ENCODE measurements around the gene DOCK2.

Gene DOCK2

DNA sequence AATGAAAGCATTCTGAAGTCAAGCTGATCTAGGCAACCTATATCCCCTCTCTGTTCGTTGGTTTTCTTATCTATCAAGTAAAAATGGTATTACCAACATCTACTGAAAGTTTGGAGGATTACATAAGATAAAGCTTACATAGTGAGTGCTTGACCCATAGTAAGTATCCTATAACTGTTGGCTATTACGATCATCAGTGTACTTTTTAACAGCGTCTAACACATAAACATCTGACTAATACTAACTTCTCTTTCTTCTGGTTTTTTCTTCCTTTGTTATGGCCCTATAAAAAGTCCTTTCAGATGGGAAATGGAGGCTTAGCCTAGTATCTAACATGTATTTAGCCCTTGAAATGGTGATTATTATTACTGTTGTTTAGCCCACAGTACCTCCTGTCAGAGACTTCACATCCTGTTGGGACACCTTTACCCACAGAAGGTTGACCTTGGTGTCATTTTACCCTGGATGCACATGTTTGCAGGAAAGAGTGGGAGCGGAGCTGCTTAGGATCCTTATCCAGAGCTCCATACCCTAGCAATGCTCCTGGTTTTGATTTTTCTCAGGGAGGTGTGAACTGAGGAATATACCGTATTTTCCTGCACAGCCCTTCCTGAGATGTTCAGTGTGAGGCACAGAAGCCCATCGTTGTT is 337.2 kb downstream of the DOCK2 start:
- H3K4me1 ChIP-seq (ENCODE audit: insufficient read depth, low read length) = no peaks in the 10 kb centered on the region
- H3K9me3 ChIP-seq (ENCODE audit: low read length) = no peaks in the 10 kb centered on the region
- no peaks in the 10 kb centered on the region for H3K36me3 ChIP-seq (ENCODE audit: insufficient read depth, low read length)
- H3K4me3 ChIP-seq (ENCODE audit: low read depth in 1 of 2, low read length in 2 of 2) = no peak overlapping the region
- H3K27me3 ChIP-seq (ENCODE audit: control insufficient read depth in 1 of 2, insufficient read depth in 2 of 2, low read length in 2 of 2) = no peaks in the 10 kb centered on the region
- H3K27ac ChIP-seq (ENCODE audit: low read depth, low read length) = no peak overlapping the region
- no peak overlapping the region for H3K9ac ChIP-seq (ENCODE audit: low read length)

DNA sequence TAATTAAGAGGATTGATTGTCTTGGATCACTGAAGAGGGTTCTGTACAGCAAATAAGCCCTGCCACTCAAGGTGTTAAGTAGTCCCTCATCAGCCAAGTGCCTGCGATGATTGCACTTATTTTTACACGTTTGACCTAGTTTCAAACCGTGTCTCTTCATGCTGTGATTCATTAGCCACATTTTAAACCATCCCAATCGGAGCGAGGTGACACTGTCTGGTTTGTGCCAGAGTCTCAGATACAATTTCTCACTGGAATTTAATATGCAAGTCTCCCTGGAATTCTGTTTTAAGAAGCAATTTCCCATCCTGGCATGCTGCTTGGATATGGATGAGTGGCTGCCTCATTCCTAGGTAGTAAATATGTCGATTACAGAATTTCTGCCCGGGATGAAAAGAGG is 341.6 kb downstream of the DOCK2 start:
- Histone ChIP-seq H3K4me3 (ENCODE audit: low read depth in 1 of 2, low read length in 2 of 2) (no peak overlapping the region), H3K4me1 (ENCODE audit: insufficient read depth, low read length) (no peaks in the 10 kb centered on the region), H3K36me3 (ENCODE audit: insufficient read depth, low read length) (no peaks in the 10 kb centered on the region), H3K9ac (ENCODE audit: low read length) (no peak overlapping the region), H3K9me3 (ENCODE audit: low read length) (no peaks in the 10 kb centered on the region), H3K27ac (ENCODE audit: low read depth, low read length) (no peak overlapping the region), H3K27me3 (ENCODE audit: control insufficient read depth in 1 of 2, insufficient read depth in 2 of 2, low read length in 2 of 2) (no peaks in the 10 kb centered on the region)

DNA sequence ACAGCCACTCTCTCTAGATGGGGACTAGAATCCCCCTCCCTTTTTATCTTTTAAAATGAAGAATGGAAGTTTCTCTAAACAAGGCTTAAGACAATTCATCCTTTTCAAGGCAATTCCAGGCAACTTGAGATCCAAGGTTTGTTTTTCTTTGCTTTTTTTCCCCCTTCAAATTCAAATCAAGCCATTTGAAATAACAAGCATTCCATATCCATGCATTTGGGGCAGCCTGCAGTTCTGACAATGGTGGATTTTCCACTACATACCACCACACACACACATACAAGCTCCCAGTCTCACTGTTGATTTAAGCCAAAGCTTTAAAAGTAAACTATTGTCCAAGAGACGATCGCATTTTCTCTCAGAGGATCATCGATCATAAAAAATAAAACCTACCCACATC is 342.8 kb downstream of the DOCK2 start:
- H3K9ac ChIP-seq (ENCODE audit: low read length) = no peak overlapping the region
- H3K4me3 ChIP-seq (ENCODE audit: low read depth in 1 of 2, low read length in 2 of 2) = peak overlapping the region in 1 of 2 donors; percentile 34
- no peaks in the 10 kb centered on the region for H3K36me3 ChIP-seq (ENCODE audit: insufficient read depth, low read length)
- no peaks in the 10 kb centered on the region for H3K27me3 ChIP-seq (ENCODE audit: control insufficient read depth in 1 of 2, insufficient read depth in 2 of 2, low read length in 2 of 2)
- no peak overlapping the region for H3K27ac ChIP-seq (ENCODE audit: low read depth, low read length)
- H3K9me3 ChIP-seq (ENCODE audit: low read length) = no peaks in the 10 kb centered on the region
- no peaks in the 10 kb centered on the region for H3K4me1 ChIP-seq (ENCODE audit: insufficient read depth, low read length)

DNA sequence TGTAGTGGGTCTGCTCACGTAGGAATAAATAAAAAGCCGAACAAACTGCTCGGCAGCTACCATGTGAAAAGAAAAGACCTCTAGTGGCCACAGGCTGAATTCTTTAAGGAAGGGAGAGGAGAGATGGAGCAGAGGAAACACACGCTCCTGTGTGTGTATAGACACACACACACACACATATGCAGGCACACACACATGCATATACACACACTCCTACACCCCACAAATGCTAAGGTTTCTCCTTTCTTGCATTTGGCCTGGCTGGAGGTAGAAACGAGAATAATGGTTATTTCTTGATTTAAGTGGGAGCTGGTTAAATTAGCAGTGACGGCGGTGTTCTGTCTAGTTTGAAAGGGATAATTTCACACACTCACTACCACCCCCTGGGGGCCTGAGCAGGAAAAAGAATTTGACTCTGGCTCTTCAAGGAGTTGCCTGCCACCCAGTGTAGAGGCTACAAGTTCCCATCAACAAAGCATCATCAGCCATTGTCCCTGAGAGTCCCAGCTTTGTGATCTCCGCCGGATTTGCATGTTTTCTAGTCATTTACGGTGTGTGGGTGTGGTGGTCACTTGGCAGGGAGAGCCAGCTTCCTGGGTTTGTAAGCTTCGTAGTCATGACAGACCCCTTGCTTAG is 343.5 kb downstream of the DOCK2 start, which contains the start of gene INSYN2B:
Gene INSYN2B (minus strand): TSS at position 78 of the 636 bp plus-strand sequence. CDS start 96,597 bp downstream, outside the sequence.
- H3K4me1 ChIP-seq (ENCODE audit: insufficient read depth, low read length) = no peaks in the 10 kb centered on the region
- H3K27ac ChIP-seq (ENCODE audit: low read depth, low read length) = no peak within 1 kb of the TSS
- no peaks in the 10 kb centered on the region for H3K36me3 ChIP-seq (ENCODE audit: insufficient read depth, low read length)
- H3K9ac ChIP-seq (ENCODE audit: low read length) = no peak within 1 kb of the TSS
- H3K9me3 ChIP-seq (ENCODE audit: low read length) = no peaks in the 10 kb centered on the region
- no peaks in the 10 kb centered on the region for H3K27me3 ChIP-seq (ENCODE audit: control insufficient read depth in 1 of 2, insufficient read depth in 2 of 2, low read length in 2 of 2)
- H3K4me3 ChIP-seq (ENCODE audit: low read depth in 1 of 2, low read length in 2 of 2) = peak within 1 kb of the TSS in 1 of 2 donors; percentile 34

DNA sequence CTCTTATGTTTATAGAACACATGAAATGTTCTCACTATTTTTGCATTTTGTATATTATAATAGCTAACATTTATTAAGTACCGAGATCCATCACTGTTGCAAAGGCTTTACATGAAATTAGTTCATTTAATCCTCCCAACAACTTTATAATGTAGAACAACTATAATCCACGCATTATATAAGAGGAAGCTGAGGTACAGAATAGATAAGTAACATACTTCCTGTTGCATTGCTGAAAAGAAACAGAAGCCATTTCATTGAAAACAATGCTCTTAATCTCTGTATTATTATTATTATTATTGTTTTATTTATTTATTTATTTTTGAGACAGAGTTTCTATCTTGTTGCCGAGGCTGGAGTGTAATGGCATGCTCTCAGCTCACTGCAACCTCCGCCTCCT is 351.1 kb downstream of the DOCK2 start:
- Histone ChIP-seq H3K4me3 (ENCODE audit: low read depth in 1 of 2, low read length in 2 of 2) (no peak overlapping the region), H3K36me3 (ENCODE audit: insufficient read depth, low read length) (no peaks in the 10 kb centered on the region), H3K27ac (ENCODE audit: low read depth, low read length) (no peak overlapping the region), H3K9ac (ENCODE audit: low read length) (no peak overlapping the region), H3K27me3 (ENCODE audit: control insufficient read depth in 1 of 2, insufficient read depth in 2 of 2, low read length in 2 of 2) (no peaks in the 10 kb centered on the region), H3K9me3 (ENCODE audit: low read length) (no peaks in the 10 kb centered on the region), H3K4me1 (ENCODE audit: insufficient read depth, low read length) (no peaks in the 10 kb centered on the region)

DNA sequence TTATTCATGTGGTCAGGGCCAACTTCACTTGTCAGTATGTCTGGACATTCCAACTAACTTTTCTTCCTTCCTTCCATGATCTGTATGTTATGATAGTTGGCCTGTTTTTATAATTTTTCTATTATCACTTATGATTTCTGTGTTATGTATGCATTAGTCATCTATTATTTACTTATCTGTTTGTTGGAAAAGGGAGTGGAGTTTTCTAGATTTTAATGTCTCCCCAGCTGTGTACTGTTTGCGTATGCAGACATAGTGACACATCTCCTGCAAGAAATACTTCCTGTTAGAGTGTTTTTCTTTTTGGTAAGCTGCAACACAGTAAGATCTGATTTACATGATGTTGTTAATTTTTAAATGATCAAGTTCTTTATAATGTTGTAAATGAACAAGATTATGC is 351.9 kb downstream of the DOCK2 start:
- Histone ChIP-seq H3K27ac (ENCODE audit: low read depth, low read length) (no peak overlapping the region), H3K9ac (ENCODE audit: low read length) (no peak overlapping the region), H3K36me3 (ENCODE audit: insufficient read depth, low read length) (no peaks in the 10 kb centered on the region), H3K4me1 (ENCODE audit: insufficient read depth, low read length) (no peaks in the 10 kb centered on the region), H3K27me3 (ENCODE audit: control insufficient read depth in 1 of 2, insufficient read depth in 2 of 2, low read length in 2 of 2) (no peaks in the 10 kb centered on the region), H3K9me3 (ENCODE audit: low read length) (no peaks in the 10 kb centered on the region), H3K4me3 (ENCODE audit: low read depth in 1 of 2, low read length in 2 of 2) (no peak overlapping the region)

DNA sequence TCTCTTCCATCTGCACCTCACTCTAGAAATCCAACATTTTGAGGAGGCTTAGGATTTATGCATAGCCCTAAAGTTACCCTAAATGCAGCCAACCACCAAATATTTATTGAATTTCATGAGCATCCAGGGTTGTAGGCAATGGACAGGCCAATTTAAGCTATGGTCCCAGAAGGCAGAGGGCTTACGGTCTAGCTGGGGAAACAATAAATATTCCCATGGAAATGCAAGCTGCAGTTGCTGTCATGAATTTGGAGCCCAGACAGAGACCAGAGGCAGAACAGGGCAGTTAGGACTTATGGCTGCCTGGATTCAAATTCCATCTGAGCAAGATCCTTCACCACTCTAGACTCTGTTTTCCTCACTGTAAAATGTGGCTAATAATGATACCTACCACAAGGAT is 352.3 kb downstream of the DOCK2 start:
- Histone ChIP-seq H3K4me1 (ENCODE audit: insufficient read depth, low read length) (no peaks in the 10 kb centered on the region), H3K27me3 (ENCODE audit: control insufficient read depth in 1 of 2, insufficient read depth in 2 of 2, low read length in 2 of 2) (no peaks in the 10 kb centered on the region), H3K27ac (ENCODE audit: low read depth, low read length) (no peak overlapping the region), H3K36me3 (ENCODE audit: insufficient read depth, low read length) (no peaks in the 10 kb centered on the region), H3K4me3 (ENCODE audit: low read depth in 1 of 2, low read length in 2 of 2) (no peak overlapping the region), H3K9ac (ENCODE audit: low read length) (no peak overlapping the region), H3K9me3 (ENCODE audit: low read length) (no peaks in the 10 kb centered on the region)

DNA sequence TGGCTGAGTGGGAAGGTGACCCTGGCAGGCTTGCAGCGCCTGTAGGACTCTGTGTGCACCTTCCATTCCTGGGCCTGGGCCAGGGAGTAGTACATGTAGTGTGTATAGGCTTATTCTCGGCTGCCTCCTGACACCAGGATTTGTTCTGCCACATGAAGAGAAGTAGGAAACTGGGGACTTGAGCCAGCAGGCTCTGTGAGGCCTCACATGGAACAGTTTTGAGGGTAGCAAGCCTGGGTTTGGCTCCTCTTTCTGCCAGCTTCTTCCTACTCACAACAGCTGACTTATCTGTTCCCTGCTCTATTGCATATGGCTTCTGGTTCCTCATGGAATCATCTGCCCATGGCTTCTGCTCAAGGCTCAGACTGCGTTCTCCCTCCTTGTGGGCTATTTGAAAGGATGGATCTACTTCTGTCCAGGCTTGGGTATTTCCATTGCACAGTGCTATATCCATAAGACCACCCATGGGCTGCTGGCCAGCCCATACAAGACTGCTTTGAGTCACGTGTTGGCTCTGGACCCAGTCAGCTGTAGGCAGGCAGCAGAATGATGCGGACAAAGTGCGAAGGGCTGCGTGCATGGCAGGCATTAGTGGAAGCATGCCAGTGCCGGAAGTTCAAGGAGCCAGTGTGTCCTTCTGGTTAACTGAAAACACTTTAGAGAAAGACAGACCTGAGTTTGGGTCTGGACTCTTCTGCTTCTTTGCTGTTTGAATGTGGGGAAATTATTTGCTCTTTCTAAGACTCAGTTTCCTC is 354.2 kb downstream of the DOCK2 start:
- H3K27me3 ChIP-seq (ENCODE audit: control insufficient read depth in 1 of 2, insufficient read depth in 2 of 2, low read length in 2 of 2) = no peaks in the 10 kb centered on the region
- no peaks in the 10 kb centered on the region for H3K36me3 ChIP-seq (ENCODE audit: insufficient read depth, low read length)
- H3K9me3 ChIP-seq (ENCODE audit: low read length) = no peaks in the 10 kb centered on the region
- no peaks in the 10 kb centered on the region for H3K4me1 ChIP-seq (ENCODE audit: insufficient read depth, low read length)
- no peak overlapping the region for H3K4me3 ChIP-seq (ENCODE audit: low read depth in 1 of 2, low read length in 2 of 2)
- no peak overlapping the region for H3K27ac ChIP-seq (ENCODE audit: low read depth, low read length)
- H3K9ac ChIP-seq (ENCODE audit: low read length) = no peak overlapping the region

DNA sequence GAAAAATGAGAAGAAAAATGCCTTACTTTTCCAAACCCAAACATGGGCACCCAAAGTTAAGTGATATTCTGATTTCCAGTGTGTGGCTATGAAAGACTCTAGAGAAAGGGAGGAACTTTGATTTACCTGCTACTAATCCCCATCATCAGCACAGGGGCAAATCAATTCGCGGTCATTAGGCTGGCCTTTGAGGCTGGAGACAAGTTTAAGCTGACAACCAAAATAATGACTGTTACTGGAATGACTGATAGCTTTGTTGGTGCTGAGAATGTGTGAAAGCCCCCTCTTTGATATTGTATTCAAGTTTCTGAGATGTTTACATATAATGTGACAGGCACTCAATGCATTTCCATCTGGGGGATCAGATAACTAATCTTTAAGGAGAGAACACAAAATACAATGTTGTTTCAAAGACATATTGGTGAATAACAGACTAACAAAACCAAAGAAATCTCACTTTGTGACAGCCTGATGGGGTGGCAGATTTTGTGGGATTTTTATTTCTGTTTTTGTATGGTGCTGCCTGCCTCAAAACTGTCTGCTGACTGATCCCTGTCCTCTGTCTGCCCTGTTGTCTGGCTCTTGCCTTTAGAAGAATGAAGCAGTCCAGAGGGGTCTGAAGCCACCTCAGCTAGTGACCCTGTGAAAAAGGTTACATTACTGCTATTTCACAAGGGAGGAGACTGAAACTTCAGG is 355.9 kb downstream of the DOCK2 start:
- Histone ChIP-seq H3K9ac (ENCODE audit: low read length) (no peak overlapping the region), H3K4me1 (ENCODE audit: insufficient read depth, low read length) (no peaks in the 10 kb centered on the region), H3K27me3 (ENCODE audit: control insufficient read depth in 1 of 2, insufficient read depth in 2 of 2, low read length in 2 of 2) (no peaks in the 10 kb centered on the region), H3K36me3 (ENCODE audit: insufficient read depth, low read length) (no peaks in the 10 kb centered on the region), H3K4me3 (ENCODE audit: low read depth in 1 of 2, low read length in 2 of 2) (no peak overlapping the region), H3K9me3 (ENCODE audit: low read length) (no peaks in the 10 kb centered on the region), H3K27ac (ENCODE audit: low read depth, low read length) (no peak overlapping the region)

DNA sequence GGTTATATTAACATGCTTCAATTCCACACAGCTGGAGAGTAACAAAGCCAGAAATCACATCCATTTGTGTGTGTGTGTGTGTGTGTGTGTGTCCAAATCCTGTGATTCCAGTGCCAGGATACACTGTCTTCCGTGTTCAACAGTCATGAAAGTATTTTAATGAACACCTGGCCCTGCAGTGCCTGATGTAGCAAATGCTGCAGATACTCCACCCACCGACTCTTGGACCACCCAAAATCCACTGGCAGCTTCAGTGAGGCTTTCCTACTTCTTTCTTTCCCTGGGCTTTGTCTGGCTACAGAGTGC is 356.4 kb downstream of the DOCK2 start:
- H3K9ac ChIP-seq (ENCODE audit: low read length) = no peak overlapping the region

DNA sequence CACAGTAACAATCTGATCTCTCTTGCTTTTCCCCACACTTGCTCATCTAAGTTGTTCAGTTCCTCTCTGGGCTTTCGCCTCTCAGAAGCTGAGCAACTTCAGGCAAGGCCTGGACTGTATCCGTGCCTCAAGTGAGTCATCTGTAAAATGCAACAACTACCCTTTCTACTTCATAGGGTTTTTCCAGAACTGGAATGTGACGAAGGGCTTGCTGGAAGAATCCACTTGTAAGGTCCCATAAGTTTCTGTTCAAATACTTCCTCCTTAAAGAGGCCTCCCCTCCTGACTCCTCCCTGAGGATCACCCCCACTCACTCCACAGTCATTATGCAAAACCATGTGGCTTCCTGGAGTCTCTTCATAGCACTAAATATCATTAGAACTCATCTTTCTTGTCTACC is 360.7 kb downstream of the DOCK2 start:
- Histone ChIP-seq H3K9me3 (ENCODE audit: low read length) (no peaks in the 10 kb centered on the region), H3K9ac (ENCODE audit: low read length) (no peak overlapping the region), H3K36me3 (ENCODE audit: insufficient read depth, low read length) (no peaks in the 10 kb centered on the region)

More for the DNA sequence above, 356.4 kb downstream of the DOCK2 start:
- H3K27me3 ChIP-seq (ENCODE audit: control insufficient read depth in 1 of 2, insufficient read depth in 2 of 2, low read length in 2 of 2) = no peaks in the 10 kb centered on the region
- no peak overlapping the region for H3K27ac ChIP-seq (ENCODE audit: low read depth, low read length)
- no peak overlapping the region for H3K4me3 ChIP-seq (ENCODE audit: low read depth in 1 of 2, low read length in 2 of 2)
- H3K4me1 ChIP-seq (ENCODE audit: insufficient read depth, low read length) = no peaks in the 10 kb centered on the region
- no peaks in the 10 kb centered on the region for H3K9me3 ChIP-seq (ENCODE audit: low read length)
- no peaks in the 10 kb centered on the region for H3K36me3 ChIP-seq (ENCODE audit: insufficient read depth, low read length)

More for the DNA sequence above, 360.7 kb downstream of the DOCK2 start:
- Histone ChIP-seq H3K27ac (ENCODE audit: low read depth, low read length) (no peak overlapping the region), H3K4me1 (ENCODE audit: insufficient read depth, low read length) (no peaks in the 10 kb centered on the region), H3K27me3 (ENCODE audit: control insufficient read depth in 1 of 2, insufficient read depth in 2 of 2, low read length in 2 of 2) (no peaks in the 10 kb centered on the region), H3K4me3 (ENCODE audit: low read depth in 1 of 2, low read length in 2 of 2) (no peak overlapping the region)

Data from muscle layer of colon (tissue), 2 donors.